Measurements from ENCODE around the gene CENPT. TPM values are rescaled to one million over a fixed set of nuclear protein-coding genes. Genes with fewer than 3 reads are reported as not detected.

The CENPT gene
- total RNA-seq, 2 experiments from 2014 or later = 55.4 to 85.3 TPM

DNA sequence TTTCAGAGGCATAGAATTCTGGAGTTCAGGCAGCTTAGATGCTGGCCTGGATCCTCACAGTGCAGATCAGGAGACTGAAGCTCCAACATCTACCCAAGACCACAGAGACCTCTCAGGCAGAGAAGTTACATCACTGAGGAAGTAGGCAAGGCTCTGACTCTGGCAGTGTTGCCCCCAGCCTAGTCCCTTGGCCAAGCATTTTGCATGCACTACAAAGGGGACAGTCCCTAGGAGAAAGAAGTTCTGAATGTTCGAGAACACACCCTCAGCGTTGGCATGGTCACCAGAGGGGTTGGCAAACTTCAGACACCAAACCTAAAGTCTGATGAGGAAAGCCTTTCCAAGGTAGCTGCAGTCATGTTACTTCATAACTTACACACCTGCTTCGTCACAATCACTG lies 43.6 kb downstream of the CENPT start:
- no peaks in the 10 kb centered on the region for H3K9me2 ChIP-seq (ENCODE audit: insufficient read depth, low read length)
- no peaks in the 10 kb centered on the region for H4K20me1 ChIP-seq (ENCODE audit: insufficient read depth, low read length)
- peaks cover 55% of the 10 kb centered on the region for H3K79me2 ChIP-seq (ENCODE audit: insufficient read depth, low read depth, low read length)
- ChIA-PET POLR2A (interaction anchor here (0.7 kb wide), 3 partner anchors 30 to 251 kb away, joined by 3 to 6 read pairs (median 6); no protein-coding TSS in a partner anchor), CTCF (ENCODE audit: unreplicated experiment) (no interaction called here)
- DNase-seq (ENCODE audit: low spot score) = peak; percentile 24
- TF ChIP-seq EZH2phosphoT487 (IDR thresholded peaks at IDR 0.05; ENCODE audit: borderline replicate concordance, low read depth, low read length) = no peak
- no peak for TF ChIP-seq CTCF (conservative IDR thresholded peaks at IDR 0.05; ENCODE audit: low read length)
- no peaks in the 10 kb centered on the region for H3K9me3 ChIP-seq (ENCODE audit: low read length)
- H3K4me3 ChIP-seq (ENCODE audit: low read depth, low read length, poor library complexity, severe bottlenecking) = no peak overlapping the region
- H3K36me3 ChIP-seq (ENCODE audit: insufficient read depth, low read length) = peaks cover 53% of the 10 kb centered on the region
- H2AFZ ChIP-seq (ENCODE audit: low read length) = no peak overlapping the region
- intact Hi-C loops (cut with micrococcal nuclease; ENCODE audit: unreplicated experiment) = loop anchor here (10.0 kb wide), 1 partner anchor 259 kb away; no protein-coding TSS in a partner anchor
- H3K27ac ChIP-seq (ENCODE audit: low read depth, low read length, poor library complexity, severe bottlenecking) = no peak overlapping the region
- peak overlapping the region; percentile 9; the same call in 1 of the 2 replicates for H3K4me2 ChIP-seq (ENCODE audit: low read length)
- peaks cover 59% of the 10 kb centered on the region for H3K4me1 ChIP-seq (ENCODE audit: insufficient read depth, low read length, poor library complexity, severe bottlenecking)
- BruUV-seq (replicated peaks) = no TSS peak

- peak overlapping the region; percentile 76 for H3K27ac ChIP-seq (ENCODE audit: low read depth, low read length, poor library complexity, severe bottlenecking)
- H3K4me2 ChIP-seq (ENCODE audit: low read length) = peak overlapping the region; percentile 60
- peaks cover 68% of the 10 kb centered on the region for H3K36me3 ChIP-seq (ENCODE audit: insufficient read depth, low read length)
- no peak for TF ChIP-seq EZH2phosphoT487 (IDR thresholded peaks at IDR 0.05; ENCODE audit: borderline replicate concordance, low read depth, low read length)
- TF ChIP-seq CTCF (conservative IDR thresholded peaks at IDR 0.05; ENCODE audit: low read length) = no peak
- no peak overlapping the region for H2AFZ ChIP-seq (ENCODE audit: low read length)
- intact Hi-C loops (cut with micrococcal nuclease; ENCODE audit: unreplicated experiment) = loop anchor here (10.0 kb wide), 1 partner anchor 257 kb away; no protein-coding TSS in a partner anchor
- H4K20me1 ChIP-seq (ENCODE audit: insufficient read depth, low read length) = no peaks in the 10 kb centered on the region
- peaks cover 54% of the 10 kb centered on the region for H3K4me1 ChIP-seq (ENCODE audit: insufficient read depth, low read length, poor library complexity, severe bottlenecking)
- peak; percentile 81 for DNase-seq (ENCODE audit: low spot score)
- H3K79me2 ChIP-seq (ENCODE audit: insufficient read depth, low read depth, low read length) = peaks cover 55% of the 10 kb centered on the region
- H3K9me3 ChIP-seq (ENCODE audit: low read length) = no peaks in the 10 kb centered on the region
- H3K9me2 ChIP-seq (ENCODE audit: insufficient read depth, low read length) = no peaks in the 10 kb centered on the region
- ChIA-PET POLR2A (interaction anchor here (0.7 to 2.4 kb wide), 3 partner anchors 21 to 83 kb away, joined by 4 to 10 read pairs (median 8); partner anchors contain the start of gene GFOD2), CTCF (ENCODE audit: unreplicated experiment) (no interaction called here)
- BruUV-seq (replicated peaks) = no TSS peak
- peak overlapping the region; percentile 33 for H3K4me3 ChIP-seq (ENCODE audit: low read depth, low read length, poor library complexity, severe bottlenecking)
Observed at GRCh38 chr16:67801883-67802282, 45.6 kb downstream of the CENPT start.

- intact Hi-C loops (cut with micrococcal nuclease; ENCODE audit: unreplicated experiment) = loop anchor here (10.0 kb wide), 1 partner anchor 256 kb away; no protein-coding TSS in a partner anchor
- no peak overlapping the region for H2AFZ ChIP-seq (ENCODE audit: low read length)
- TF ChIP-seq CTCF (conservative IDR thresholded peaks at IDR 0.05; ENCODE audit: low read length) = no peak
- TF ChIP-seq EZH2phosphoT487 (IDR thresholded peaks at IDR 0.05; ENCODE audit: borderline replicate concordance, low read depth, low read length) = no peak
Observed at GRCh38 chr16:67801241-67801640, 46.3 kb downstream of the CENPT start.

More at GRCh38 chr16:67801241-67801640, 46.3 kb downstream of the CENPT start:
- peaks cover 54% of the 10 kb centered on the region for H3K4me1 ChIP-seq (ENCODE audit: insufficient read depth, low read length, poor library complexity, severe bottlenecking)
- H3K36me3 ChIP-seq (ENCODE audit: insufficient read depth, low read length) = peaks cover 75% of the 10 kb centered on the region
- no peaks in the 10 kb centered on the region for H3K9me3 ChIP-seq (ENCODE audit: low read length)
- DNase-seq (ENCODE audit: low spot score) = no peak
- peak overlapping the region; percentile 60 for H3K4me2 ChIP-seq (ENCODE audit: low read length)
- no peaks in the 10 kb centered on the region for H3K9me2 ChIP-seq (ENCODE audit: insufficient read depth, low read length)
- peak overlapping the region; percentile 33 for H3K4me3 ChIP-seq (ENCODE audit: low read depth, low read length, poor library complexity, severe bottlenecking)
- POLR2A ChIA-PET = interaction anchor here (0.5 to 2.4 kb wide), 4 partner anchors 13 to 174 kb away, joined by 3 to 10 read pairs (median 6); partner anchors contain the start of gene GFOD2
- peaks cover 57% of the 10 kb centered on the region for H3K79me2 ChIP-seq (ENCODE audit: insufficient read depth, low read depth, low read length)
- CTCF ChIA-PET (ENCODE audit: unreplicated experiment) = no interaction called here
- no peaks in the 10 kb centered on the region for H4K20me1 ChIP-seq (ENCODE audit: insufficient read depth, low read length)
- H3K27ac ChIP-seq (ENCODE audit: low read depth, low read length, poor library complexity, severe bottlenecking) = peak overlapping the region; percentile 76
- BruUV-seq (replicated peaks) = no TSS peak
